CD4-positive, alpha-beta T cell treated with Interleukin-15 for 1 hour (primary cell): ENCODE measurements around the gene IFI6.

Experiments
- DNase-seq: peaks from one replicate; pipeline ENCODE4 v3.0.0-alpha.2; 2020

IFI6 gene

DNA sequence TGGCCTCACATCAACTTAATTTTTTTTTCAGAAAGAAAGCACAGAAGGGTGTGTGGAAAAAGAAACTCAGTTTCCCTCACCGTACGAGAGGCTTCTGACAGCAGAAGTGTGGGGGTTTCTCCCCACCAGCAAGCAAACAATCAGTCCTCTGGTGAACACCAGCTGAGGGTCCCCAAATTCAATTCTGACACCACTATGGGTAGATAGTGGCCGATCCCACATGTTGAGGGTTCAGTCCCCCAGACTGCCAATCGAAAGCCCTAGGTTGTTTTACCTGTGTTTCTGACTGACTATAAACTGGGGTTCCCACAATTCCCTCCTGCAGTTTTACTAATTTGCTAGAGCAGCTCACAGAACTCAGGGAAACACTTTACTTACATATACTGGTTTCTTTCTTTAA, 2.1 kb downstream of the IFI6 start:
- DNase-seq, result no peak

DNA sequence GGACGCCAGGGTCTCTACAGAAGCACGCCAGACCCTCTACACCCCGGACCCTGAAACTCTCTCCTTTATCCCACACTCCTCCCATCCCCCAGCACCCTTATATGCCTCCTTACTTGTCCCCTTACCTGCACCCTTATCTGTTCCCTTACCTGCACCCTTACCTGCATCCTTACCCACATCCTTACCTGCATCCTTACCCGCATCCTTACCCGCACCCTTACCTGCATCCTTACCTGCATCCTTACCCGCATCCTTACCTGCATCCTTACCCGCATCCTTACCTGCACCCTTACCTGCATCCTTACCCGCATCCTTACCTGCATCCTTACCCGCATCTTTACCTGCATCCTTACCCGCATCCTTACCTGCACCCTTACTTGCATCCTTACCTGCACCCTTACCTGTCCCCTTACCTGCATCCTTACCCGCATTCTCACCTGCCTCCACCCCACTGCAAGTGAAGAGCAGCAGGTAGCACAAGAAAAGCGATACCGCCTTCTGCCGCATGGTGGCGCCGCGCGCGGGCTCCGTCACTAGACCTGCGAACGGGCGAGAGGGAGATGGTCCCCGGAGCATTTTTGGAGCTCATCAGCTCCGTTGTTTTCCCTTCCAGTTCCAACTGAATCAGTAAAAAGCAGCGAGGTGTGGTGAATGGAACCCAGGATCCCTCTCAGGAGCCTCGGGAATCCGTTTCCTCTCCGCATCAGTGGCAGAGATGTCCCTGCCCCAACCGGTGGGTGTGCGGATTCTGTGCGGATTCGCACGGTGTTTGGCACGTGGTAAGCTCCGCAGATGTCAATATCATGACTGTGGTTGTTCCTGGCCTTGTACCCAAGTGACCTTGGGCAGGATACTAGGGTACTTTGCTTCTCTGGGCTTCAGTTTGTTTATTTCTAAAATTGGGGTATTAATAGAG, 2.9 kb downstream of the IFI6 start:
- DNase-seq, result peak; percentile 77

DNA sequence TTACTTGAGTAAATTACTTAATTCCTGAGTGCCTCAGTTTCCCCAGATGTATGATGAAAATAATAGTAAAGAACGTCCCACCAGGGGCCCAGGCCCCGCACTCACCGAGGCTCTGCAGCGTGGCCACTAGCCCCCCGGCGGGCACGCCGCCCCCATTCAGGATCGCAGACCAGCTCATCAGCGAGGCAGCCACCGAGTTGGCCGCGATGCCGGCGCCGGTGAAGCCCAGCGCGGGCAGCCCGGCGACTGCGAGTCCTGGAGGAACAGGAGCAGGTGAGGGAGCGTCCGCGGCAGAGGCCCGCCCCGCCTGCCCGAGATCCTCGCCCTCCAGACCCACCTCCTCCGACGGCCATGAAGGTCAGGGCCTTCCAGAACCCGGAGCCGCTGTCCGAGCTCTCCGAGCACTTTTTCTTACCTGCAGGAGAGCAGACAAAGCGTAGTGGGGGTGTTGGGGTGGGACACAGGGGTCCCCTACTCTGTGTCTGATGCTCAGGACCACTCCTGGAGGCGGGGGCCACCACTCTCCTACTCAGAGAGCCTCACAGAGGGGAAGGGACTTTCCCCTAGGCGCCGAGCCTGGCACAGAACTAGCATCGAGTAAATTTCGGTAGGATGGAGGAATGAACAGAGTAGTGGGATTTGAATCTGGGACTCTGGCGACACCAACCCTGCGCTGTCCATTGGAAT, 3.7 kb downstream of the IFI6 start:
- DNase-seq, result no peak

DNA sequence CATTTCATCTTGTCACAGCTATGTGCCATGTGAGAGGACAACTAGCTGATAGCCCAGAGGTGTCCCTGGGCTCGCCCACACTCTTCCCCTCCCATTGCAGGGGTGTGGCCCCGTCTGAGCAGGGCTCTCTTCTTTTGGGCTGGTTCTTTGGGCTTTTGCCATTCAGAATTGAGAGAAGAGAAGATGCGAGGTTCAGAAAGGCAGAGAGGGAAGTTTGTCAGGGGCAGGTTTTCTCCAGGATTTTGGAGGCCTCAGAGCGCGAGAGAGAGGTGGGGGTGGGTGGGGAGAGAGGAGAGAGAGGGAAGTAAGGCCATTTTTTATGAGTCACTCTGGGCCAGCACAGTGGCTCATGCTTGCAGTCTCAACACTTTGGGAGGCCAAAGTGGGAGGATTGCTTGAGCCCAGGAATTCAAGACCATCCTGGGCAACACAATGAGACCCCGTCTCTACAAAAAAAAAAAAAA, 5.2 kb downstream of the IFI6 start:
- DNase-seq, result no peak

DNA sequence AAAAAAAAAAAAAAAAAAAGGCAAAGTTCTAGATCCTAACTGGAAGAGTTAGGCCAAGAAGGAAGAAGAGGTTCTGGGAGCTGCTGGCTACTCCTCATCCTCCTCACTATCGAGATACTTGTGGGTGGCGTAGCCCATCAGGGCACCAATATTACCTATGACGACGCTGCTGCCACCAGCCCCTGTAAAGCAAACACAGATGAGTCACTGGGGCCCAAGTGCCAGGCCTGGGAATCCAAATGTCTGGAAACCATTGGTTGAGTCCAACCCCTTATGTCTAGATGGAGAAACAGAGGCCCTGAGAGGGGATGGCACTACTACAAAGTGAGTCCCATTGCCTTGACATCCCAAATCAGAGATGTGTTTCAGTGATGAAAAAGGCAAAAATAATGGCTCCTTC, 5.7 kb downstream of the IFI6 start:
- DNase-seq, result no peak

DNA sequence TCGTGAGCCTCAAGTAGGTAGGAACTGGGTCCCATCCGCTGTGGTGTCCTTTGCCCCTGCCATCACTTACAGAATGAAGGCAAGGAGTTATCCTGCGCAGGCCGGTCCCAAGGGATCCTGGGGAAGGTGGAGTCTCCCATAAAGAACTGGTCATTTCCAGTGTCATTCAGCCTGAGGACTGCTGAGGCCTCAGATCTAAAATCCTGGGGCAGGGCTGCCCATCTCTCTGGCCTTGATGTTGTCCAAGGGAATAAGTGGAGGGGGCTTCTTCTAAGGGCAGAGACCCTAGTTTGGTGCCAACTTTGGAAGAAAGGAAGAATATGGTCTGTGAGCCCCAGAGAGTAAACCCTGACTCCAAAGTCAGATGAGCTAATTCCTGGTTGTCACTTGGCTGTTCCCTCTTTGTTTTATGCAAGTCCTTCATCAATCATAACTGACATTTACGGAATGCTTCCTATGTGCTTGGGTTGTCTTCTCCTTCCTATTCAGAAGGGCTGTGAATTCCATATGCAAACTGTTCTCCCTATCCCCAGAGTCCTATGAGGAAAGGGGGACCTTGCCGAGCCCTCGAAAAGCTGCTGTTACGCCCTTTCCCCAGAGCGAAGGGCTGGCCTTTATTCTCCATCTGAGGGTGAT, 6.9 kb downstream of the IFI6 start:
- DNase-seq, result no peak

DNA sequence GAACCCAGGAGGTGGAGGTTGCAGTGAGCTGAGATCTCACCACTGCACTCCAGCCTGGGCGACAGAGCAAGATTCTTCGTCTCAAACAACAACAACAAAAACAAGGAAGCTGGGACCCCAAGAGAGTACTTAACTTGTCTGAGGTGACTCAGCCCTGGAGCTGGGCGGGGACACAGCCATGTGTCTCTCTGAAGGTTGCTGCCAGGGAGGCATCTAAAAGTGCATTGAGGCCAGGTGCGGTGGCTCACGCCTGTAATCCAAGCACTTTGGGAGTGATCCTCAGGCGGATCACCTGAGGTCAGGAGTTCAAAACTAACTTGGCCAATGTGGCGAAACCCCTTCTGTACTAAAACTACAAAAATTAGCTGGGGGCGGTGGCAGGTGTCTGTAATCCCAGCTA, 7.7 kb downstream of the IFI6 start:
- DNase-seq, result no peak

DNA sequence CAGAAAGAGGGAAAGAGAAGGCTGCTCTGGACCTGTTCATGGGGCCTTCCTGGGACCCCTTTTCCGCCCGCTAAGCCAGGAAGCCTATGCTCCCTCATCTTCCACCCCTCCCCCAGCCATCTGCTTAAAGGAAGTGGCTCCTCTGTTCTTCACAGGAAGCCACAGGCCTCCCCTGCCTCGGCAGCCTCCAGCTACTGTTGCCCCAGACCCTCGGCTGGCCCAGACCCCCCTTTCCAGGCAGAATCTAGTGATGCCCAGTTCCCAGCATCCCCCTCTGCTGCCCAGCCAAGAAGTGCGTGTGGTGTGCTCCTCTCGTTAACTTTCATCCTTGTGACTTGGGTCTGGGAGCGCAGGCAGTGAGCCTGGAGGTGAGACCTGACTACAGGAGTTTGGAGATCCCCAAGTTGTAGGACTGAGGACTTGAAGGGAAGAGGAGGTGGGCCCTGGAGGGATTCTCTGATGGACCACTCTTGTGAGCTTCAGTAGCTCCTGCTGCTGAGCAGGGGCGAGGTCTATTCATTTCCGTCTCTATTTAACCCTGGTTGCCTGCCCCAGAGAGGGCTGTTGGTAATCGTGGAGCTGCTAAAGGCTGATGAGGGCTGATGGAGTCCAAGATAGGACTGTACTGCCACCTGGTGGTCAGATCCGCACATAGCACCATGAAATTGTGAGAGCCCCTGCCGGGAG, 9.1 kb downstream of the IFI6 start:
- peak; percentile 86 for DNase-seq

DNA sequence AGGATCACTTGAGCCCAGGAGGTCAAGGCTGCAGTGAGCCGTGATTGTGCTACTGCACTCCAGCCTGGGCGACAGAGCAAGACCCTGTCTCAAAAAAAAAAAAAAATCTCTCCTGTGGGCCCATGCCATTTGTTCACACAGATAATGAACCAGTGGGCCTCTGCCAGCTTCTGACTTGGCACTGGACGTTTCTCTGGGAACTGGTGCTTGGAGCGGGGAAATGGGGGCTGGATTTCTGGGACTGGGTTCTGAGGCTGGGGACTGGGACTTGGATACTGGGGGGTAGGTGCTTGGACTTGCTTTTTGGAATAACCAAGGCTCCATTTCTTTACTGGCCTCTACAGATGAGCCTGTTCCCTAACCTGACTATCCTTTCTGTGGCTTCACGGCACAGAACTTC, 9.7 kb downstream of the IFI6 start:
- DNase-seq, result no peak

DNA sequence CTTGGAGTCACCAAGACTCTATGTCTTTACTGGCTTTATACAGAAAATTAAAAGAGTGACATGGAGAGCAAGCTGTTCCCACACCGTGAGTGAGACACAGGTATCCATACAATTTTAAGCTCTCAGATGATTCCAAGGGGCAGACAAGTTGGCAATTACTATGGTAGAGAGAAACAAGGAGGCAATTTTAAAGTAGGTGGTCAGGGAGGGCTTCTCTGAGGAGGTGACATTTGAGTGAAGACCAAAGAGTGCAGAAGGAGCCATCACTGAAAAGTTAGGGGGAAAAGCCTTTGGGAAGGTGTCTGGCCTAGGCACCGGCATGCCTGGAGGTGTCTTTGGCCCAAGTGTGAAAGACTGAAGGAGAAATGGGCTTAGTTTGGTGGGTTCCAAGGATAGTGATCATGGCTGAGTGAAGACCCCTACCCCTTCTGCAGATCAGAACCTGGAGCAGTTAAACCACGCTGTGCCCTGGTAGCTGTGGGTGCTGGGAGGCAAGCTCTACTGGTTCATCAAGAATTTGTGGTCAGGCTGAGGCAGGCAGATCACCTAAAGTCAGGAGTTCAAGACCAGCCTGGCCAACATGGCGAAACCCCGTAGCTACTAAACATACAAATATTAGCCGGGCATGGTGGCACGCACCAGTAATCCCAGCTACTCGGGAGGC, 10.4 kb downstream of the IFI6 start:
- no peak for DNase-seq

DNA sequence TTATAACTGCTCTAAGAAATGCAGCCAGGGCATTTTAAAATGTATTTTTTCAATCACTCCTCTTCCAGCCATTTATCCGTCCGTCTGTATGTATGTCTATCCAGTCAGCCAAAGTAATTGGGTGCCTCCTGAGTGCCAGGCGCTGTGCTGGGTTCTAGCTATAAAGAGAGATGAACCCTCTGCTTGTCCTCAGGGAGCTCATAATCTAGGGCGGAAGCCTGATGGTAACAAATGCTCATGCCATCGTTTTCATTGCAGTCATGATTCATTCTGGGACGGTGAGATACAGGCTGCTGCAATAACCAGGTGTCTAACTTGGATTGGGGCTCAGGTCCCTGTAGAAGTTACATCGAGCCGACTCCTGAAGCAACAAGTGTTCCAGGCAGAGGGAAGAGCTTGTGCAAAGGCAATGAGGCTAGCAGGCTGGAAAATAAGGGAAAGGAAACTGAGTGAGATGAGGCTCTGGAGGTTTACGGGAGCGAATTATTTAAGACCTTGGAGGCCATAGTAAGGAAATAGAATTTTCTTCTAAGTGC, 11.6 kb downstream of the IFI6 start:
- DNase-seq, result no peak

DNA sequence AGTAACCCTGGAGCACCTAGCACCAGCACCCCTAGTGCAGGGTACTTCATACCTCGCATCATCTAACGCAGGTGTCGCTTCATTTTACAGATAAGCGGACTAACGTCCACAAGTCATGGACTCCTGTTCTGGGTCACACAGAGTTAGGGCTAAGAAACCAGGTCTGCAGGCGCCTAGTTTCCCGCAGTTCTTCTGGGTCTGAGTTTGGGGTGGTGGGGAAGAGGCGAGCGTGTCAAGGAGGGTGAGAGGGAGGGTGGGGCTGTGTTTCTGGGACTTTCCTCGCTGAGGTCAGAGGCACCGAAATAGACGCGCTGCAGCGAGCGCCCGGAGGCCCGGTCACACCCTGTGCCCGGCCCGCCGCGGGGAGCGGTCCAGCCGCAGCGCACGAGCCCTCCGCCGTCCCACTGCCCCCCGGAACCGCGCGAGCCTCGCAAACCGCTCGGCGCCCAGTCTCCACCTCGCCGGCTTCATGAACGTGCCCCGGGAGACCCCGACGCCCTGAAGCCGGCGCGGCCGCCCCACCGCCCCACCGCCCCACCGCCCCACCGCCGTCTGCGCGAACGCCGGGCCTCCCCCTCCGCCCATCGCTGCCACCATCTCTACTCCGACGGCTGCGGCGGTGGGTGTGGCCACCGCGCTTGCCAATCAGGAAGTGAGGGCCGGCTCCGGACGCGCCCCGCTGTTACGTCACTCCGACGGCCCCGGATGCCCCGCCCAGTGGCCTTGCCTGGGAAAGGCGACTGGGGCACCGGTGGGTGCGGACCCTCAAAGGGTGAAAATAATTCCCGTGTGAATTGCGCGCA, 12.3 kb downstream of the IFI6 start:
- peak; percentile 92 for DNase-seq

DNA sequence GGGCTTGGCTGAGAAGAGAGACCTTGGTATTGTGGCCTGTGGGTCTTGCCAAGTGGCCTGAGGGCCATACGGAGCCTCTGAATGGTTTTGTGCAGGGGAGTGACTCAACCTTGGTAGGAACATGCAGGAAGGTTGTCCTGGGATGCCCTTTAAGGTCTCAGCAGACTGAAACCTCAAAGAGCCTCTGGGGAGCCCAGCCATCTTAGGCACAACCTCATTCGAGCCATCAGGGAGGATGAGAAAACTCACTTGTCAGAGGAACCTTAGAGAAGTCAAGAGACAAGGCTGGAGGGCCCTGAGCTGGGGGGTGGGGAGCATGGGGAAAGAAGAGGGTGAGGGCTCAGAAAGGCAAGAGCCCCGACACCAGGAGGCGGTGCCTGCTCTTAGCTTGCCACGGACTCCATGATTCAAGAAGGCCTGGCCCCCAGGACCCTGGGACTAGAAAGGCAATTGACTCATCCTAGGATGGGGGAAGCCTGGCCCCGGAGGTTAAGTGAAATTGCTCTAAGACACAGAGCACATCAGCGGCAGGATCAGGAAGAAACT, 13.0 kb downstream of the IFI6 start:
- DNase-seq, result peak; percentile 60

DNA sequence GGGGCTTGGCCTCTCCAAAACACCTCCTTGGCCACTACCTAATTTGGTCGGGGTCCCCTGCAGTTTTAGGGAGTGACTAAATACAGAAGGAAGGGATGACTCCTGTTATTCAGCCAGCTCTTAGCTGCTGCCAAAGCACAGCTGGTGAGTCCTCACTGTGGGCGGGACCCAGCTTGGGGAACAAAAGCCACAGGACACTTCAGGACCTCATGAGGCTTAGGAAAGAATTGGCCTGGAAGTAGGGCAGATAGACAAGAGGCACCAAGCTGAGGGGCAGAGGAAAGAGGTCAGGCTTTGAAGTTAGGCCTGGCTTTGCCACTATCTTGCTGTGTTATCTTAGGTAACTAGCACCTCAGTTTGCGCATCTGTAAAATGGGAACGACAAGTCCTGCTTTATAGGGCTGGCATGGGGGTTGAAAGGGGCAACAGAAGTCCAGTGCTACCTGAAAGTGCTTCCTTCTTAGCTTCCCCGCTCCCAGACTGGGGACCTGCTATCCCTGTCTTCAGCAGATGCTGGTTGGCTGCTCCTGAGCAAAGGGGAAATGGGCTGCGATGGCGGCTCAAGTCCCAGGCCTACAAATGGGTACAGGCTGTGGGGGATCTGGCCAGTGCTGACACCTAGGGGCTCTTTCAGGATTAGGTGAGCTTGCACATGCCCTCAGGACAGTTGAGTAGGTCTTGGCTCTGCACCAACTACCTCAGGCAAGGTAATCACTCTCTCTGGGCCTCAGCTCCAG, 15.7 kb downstream of the IFI6 start:
- peak; percentile 60 for DNase-seq

DNA sequence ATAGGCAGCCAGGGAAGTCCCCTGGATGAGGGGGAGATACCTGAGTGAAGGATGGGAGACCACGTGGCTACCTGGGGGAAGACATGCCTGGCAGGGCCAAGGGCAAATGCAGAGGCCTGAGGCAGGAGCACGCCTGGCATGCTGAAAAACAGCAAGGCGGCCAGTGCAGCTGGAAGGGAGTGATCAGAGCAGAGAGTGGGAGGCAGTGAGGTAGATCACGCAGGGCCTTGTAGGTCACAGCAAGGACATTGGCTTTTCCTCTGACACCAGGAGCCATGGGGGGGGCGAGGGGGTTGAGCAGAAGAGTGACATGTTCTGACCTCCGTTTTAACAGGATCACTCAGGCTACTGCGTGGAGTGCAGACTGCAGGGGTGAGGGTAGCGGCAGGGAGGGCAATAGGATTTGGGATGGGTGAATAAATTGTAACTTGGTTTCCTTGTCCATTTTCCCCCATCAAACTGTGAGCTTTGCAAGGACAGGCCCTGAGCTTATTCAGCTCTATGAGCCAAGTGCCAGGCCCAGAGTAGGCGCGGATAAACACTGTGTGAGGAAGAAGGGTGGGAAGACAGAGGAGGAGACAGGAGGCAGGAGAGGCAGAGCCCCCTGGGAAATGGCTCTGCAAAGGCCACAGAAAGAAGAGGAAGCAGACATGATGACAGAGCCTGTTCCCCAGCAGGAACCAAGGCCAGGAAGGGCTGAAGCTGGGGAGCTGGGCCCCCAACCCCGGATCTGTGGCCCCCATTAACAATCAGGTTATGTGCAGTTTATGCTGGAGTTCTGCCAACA, 16.6 kb downstream of the IFI6 start:
- DNase-seq, result no peak

DNA sequence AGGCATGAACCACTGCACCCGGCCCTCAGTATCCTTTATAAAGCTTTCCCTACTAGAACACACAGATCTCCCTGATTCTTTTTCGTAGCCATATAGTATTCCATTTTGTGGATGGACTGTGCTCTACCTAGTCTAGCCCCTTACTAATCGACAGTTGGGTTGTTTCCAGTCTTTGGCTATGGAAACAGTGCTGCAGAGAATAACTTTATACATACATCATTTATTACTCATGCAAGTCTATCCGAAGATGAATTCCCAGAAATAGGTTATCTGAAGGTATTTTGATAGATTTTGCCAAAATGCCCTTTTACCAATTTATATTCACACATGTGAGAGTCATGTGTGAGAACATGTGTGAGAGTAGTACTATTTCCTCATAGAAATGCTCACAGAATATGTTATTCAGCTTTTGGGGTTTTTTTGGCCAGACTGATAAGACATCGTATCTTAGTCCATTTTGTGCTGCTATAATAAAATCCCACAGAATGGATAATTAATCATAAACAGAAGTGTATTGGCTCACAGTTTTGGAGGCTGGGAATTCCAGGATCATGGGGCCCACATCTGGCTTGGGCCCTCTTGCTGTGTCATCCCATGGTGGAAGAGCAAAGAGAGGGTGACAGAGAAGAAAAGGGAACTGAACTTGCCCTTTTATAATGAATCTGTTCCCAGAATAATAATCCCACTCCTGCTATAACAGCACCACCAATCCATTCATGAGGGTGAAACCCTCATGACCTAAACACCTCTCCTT, 19.7 kb downstream of the IFI6 start:
- DNase-seq, result no peak

DNA sequence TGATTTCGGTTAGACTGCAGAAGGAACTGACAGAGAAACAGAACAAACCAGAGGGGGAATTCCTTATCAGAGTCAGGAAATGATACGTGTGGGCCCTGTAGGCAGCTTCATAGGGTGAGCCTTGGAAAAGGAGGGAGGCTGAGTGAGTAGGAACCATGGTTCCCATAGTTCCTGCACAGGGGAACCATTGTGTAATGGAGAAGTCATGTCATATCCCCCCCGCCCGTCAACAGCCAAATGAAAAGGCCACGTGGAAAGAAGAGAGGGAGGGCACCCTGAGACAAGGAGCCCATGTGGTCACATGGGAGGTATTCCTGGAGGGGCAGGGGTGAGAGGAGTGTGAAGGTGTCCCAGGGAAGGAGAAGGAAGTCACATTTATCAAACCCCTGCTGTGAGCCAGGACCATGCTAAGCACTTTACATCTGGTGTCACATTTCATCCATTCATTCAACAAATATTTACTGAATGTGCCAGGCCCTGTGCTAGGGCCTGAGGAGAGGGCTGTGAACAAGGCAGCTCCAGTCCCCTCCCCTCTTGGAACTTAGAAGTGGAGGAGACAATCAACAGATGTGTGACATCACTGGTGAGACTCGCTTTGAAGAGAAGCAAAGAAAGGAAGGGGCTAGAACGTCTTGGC, 21.3 kb downstream of the IFI6 start:
- DNase-seq, result peak; percentile 49

DNA sequence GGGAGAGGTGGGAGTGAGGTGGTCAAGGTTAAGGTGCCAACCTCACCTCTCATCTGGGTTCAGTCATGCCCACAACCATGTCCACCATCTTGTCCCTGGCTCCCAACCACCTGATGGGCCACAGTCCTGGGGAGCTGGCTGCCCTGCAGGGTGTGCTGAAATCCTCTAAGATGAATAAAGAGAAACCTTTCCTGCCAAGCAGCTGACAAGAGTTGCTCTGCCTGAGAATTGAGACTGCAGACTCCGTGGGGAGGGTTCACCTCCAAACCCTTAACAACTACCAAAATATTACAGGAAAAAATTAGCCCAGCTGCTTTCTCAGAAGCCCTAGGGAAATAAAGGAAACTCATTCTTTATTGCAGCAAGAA, 21.8 kb downstream of the IFI6 start:
- no peak for DNase-seq

DNA sequence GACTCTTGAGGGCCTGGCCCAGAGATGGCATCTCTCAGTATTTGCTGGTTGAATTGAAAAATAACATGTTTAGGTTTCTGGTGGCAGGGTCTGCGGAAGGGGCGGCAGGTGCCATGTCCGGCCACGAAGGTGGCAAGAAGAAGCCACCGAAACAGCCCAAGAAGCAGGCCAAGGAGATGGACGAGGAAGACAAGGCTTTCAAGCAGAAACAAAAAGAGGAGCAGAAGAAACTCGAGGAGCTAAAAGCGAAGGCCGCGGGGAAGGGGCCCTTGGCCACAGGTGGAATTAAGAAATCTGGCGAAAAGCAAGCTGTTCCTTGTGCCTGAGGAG, 22.7 kb downstream of the IFI6 start:
- DNase-seq, result no peak
